K562 (cell line): ENCODE results near the gene EFNB3. TPM values are rescaled to one million over a fixed set of nuclear protein-coding genes. Genes with fewer than 3 reads are reported as not detected.
A peak's percentile ranks its signal among the peaks of the same experiment; 100 is the strongest.

Experiments used
- ARNT ChIP-seq, 2 experiments: fragments of 450-650 bp; IDR thresholded peaks; 2 replicates each; pipeline ENCODE4 v1.6.1; 2016; ENCODE audit warnings: mild to moderate bottlenecking in 1 of 2
- CBX2 ChIP-seq: fragments of 200-600 bp; sonication (generic); IDR thresholded peaks from one replicate; pipeline ENCODE4 v1.6.1; 2012; ENCODE audit warnings: mild to moderate bottlenecking, low read length, inconsistent platforms; ENCODE audit not compliant: insufficient read depth, poor library complexity, severe bottlenecking
- CHD4 ChIP-seq: fragments of 200-600 bp; sonication (generic); IDR thresholded peaks from 3 replicates; pipeline ENCODE4 v1.6.1; 2012; ENCODE audit warnings: low read depth, mild to moderate bottlenecking, mixed read lengths, low read length, inconsistent platforms; ENCODE audit not compliant: insufficient read depth, insufficient replicate concordance, poor library complexity, severe bottlenecking
- CTCFL ChIP-seq: IDR thresholded peaks from 2 replicates; pipeline ENCODE4 v1.6.1; 2011; ENCODE audit warnings: borderline replicate concordance, low read depth, mild to moderate bottlenecking, moderate library complexity, low read length; ENCODE audit not compliant: insufficient read depth, poor library complexity, severe bottlenecking
- EHMT2 ChIP-seq: fragments of 450-650 bp; IDR thresholded peaks from 2 replicates; pipeline ENCODE4 v1.6.1; 2018; ENCODE audit warnings: antibody characterized with exemption
- ELK1 ChIP-seq: sonication (generic); formaldehyde crosslinking; IDR thresholded peaks from 2 replicates; pipeline ENCODE4 v1.8.1; 2022; ENCODE audit warnings: missing genetic modification reagents
- FOXJ3 ChIP-seq: sonication (generic); formaldehyde crosslinking; IDR thresholded peaks from 2 replicates; pipeline ENCODE4 v1.4.0; 2020; ENCODE audit warnings: mild to moderate bottlenecking, missing genetic modification reagents
- GABPA ChIP-seq: fragments of 200-800 bp; sonication (Bioruptor generic); conservative IDR thresholded peaks from 2 replicates; pipeline ENCODE4 v1.6.1; 2016; ENCODE audit warnings: low read depth, missing genetic modification characterization, missing compliant biosample characterization
- JUNB ChIP-seq: fragments of 450-650 bp; formaldehyde crosslinking; conservative IDR thresholded peaks from 2 replicates; pipeline ENCODE4 v1.4.0; 2020; ENCODE audit warnings: mild to moderate bottlenecking
- MEF2D ChIP-seq: conservative IDR thresholded peaks from 2 replicates; pipeline ENCODE4 v1.6.1; 2016; ENCODE audit warnings: low read depth, missing genetic modification characterization, missing compliant biosample characterization
- RAD51 ChIP-seq: fragments of 450-650 bp; IDR thresholded peaks from 2 replicates; pipeline ENCODE4 v1.7.1; 2016; ENCODE audit warnings: low read depth, mild to moderate bottlenecking, borderline replicate concordance
- TCF15 ChIP-seq: fragments of 250-450 bp; sonication (Bioruptor Pico); IDR thresholded peaks from 2 replicates; pipeline ENCODE4 v1.8.0; 2022; ENCODE audit warnings: moderate library complexity, mild to moderate bottlenecking, inconsistent platforms
- THRA ChIP-seq: fragments of 450-650 bp; IDR thresholded peaks from 2 replicates; pipeline ENCODE4 v1.6.1; 2017; ENCODE audit warnings: mild to moderate bottlenecking, moderate library complexity
- XRCC4 ChIP-seq: IDR thresholded peaks from one replicate; pipeline ENCODE4 v1.6.1; 2011; ENCODE audit not compliant: insufficient read depth, insufficient read length; ENCODE audit errors: extremely low read depth
- ZBTB17 ChIP-seq: fragments of 450-650 bp; formaldehyde crosslinking; IDR thresholded peaks from 2 replicates; pipeline ENCODE4 v1.4.0; 2020; ENCODE audit warnings: mild to moderate bottlenecking
- ZBTB34 ChIP-seq: fragments of 250-450 bp; sonication (Bioruptor Pico); IDR thresholded peaks from 2 replicates; pipeline ENCODE4 v1.8.0; 2021; ENCODE audit warnings: mild to moderate bottlenecking, moderate library complexity
- ZFP30 ChIP-seq: fragments of 250-450 bp; sonication (Bioruptor Pico); IDR thresholded peaks from 2 replicates; pipeline ENCODE4 v1.8.0; 2022; ENCODE audit warnings: moderate library complexity, mild to moderate bottlenecking, inconsistent platforms, borderline replicate concordance
- polyA plus RNA-seq, 8 experiments: library from polyadenylated mRNA; depleted of rRNA in 4 of 8; stranded (reverse) in 5 of 8; unstranded in 3 of 8; fragments of >200 nt; fragmentation: Nextera tagmentation in 2 of 8; fragmentation: Illumina TruSeq in 1 of 8; extraction: Ambion mirVana in 2 of 8; extraction: Trizol in 1 of 8; gene quantifications; 2 replicates each; pipeline versions ENCODE4 v1.2.1 to v1.2.3, GENCODE V29; 2011 to 2014; ENCODE audit warnings: inconsistent platforms in 1 of 8, missing spikeins in 1 of 8
- total RNA-seq, 7 experiments: library from RNA; depleted of rRNA in 6 of 7; stranded (reverse); fragments of >200 nt in 6 of 7; fragmentation: Illumina TruSeq in 2 of 7; extraction: Trizol in 2 of 7; gene quantifications; 2 replicates each; pipeline versions ENCODE4 v1.2.1 to v1.2.3, GENCODE V29; 2011 to 2021; ENCODE audit warnings: low replicate concordance in 1 of 7
- TF ChIP-seq, protein P1 (sequence below): fragments of 450-650 bp; IDR thresholded peaks from 2 replicates; pipeline ENCODE4 v1.6.1; 2016; ENCODE audit warnings: antibody characterized with exemption

The EFNB3 gene
- total and polyA plus RNA-seq, 9 of the 15 experiments (the other 6 are each of a cell fraction or from before 2014, with no cell fraction given) = not detected

DNA sequence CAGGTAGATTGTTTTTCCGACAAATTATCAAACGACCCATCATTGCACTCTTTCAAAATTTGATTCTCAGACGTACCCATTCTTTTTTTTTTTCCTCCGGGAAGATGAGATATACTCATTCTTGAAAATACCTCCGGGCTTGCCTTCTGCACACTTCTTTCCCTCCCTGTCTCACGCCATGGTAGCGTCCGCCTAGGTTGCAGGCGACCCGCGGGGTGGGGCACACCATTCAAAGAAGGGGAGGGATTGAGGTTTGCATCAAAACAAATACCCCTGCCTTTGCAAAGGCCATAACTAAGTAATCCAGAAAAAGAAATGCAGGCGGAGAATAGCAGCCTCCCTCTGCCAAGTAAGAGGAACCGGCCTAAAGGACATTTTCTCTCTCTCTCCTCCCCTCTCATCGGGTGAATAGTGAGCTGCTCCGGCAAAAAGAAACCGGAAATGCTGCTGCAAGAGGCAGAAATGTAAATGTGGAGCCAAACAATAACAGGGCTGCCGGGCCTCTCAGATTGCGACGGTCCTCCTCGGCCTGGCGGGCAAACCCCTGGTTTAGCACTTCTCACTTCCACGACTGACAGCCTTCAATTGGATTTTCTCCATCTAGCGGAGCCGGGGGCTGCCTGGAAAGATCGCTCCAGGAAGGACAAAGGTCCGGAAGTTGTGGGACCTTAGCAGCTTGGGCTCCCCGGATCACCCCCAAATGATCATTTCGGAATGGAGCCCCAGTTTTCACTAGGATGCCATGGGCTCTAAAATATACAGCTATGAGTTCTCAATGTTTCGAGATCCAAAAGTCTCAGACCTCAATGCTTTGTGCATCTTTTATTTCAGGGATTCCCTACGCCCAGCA is 18.6 kb upstream of the EFNB3 start (continued):
- TF ChIP-seq ZFP30 (CRISPR knock-in tag) (no peak), CTCFL (no peak), EHMT2 (no peak), ZBTB34 (CRISPR knock-in tag) (no peak), RAD51 (no peak), CHD4 (no peak), FOXJ3 (CRISPR knock-in tag) (no peak), MEF2D (tag) (no peak), TCF15 (CRISPR knock-in tag) (no peak), XRCC4 (no peak), ARNT (IDR thresholded peaks at IDR 0.05) (no peak), CBX2 (no peak), ELK1 (no peak), GABPA (tag) (peak; percentile 87), THRA (no peak), ZBTB17 (no peak), JUNB (CRISPR knock-in tag) (no peak)
- TF ChIP-seq, protein P1, sequence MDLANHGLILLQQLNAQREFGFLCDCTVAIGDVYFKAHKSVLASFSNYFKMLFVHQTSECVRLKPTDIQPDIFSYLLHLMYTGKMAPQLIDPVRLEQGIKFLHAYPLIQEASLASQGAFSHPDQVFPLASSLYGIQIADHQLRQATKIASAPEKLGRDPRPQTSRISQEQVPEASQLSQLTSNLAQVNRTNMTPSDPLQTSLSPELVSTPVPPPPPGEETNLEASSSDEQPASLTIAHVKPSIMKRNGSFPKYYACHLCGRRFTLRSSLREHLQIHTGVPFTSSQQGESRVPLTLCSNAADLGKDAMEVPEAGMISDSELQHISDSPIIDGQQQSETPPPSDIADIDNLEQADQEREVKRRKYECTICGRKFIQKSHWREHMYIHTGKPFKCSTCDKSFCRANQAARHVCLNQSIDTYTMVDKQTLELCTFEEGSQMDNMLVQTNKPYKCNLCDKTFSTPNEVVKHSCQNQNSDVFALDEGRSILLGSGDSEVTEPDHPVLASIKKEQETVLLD = no peak
